Femur (tissue), 1 donor: Measurements from ENCODE around the gene SVOP.
A peak's percentile ranks its signal among the peaks of the same experiment; 100 is the strongest.
"Not testable (repeated sequence)": the region's sequence is repeated elsewhere in the genome, so short reads cannot be mapped to it uniquely, and the experiment has no call there.

Experiments used
- DNase-seq: peaks from one replicate; pipeline ENCODE4 v3.0.0-alpha.2; 2017

Gene SVOP

GRCh38 chr12:109020796-109021380 lies at the start of gene SVOP:
Gene SVOP (minus strand): TSS chr12:109021068. CDS start chr12:109020868, 200 bp downstream.
- peak; percentile 91 for DNase-seq

- no peak for DNase-seq
Measured at GRCh38 chr12:109069307-109070271, 48.7 kb upstream of the SVOP start.

- no peak for DNase-seq
Measured at GRCh38 chr12:109065853-109066193, 45.0 kb upstream of the SVOP start.

- DNase-seq, result no peak
Measured at GRCh38 chr12:109065154-109065852, 44.4 kb upstream of the SVOP start.

- no peak for DNase-seq
Measured at GRCh38 chr12:109064143-109064542, 43.3 kb upstream of the SVOP start.

GRCh38 chr12:109058773-109059172 lies 37.9 kb upstream of the SVOP start:
- DNase-seq, result no peak

- DNase-seq, result no peak
Measured at GRCh38 chr12:109057376-109057775, 36.5 kb upstream of the SVOP start.

GRCh38 chr12:109056891-109057290 lies 36.0 kb upstream of the SVOP start:
- DNase-seq, result no peak

GRCh38 chr12:109054520-109054919 lies 33.7 kb upstream of the SVOP start:
- DNase-seq, result no peak

GRCh38 chr12:109054124-109054513 lies 33.3 kb upstream of the SVOP start:
- not testable (repeated sequence) for DNase-seq

GRCh38 chr12:109053382-109054123 lies 32.7 kb upstream of the SVOP start:
- no peak for DNase-seq

GRCh38 chr12:109052414-109053323 lies 31.8 kb upstream of the SVOP start, which contains the start of gene USP30:
Gene USP30 (plus strand): TSS chr12:109052576. CDS start chr12:109052679, 103 bp downstream.
- peak; percentile 90 for DNase-seq

GRCh38 chr12:109052097-109052413 lies 31.2 kb upstream of the SVOP start:
- no peak for DNase-seq

GRCh38 chr12:109049794-109050193 lies 28.9 kb upstream of the SVOP start:
- DNase-seq, result not testable (repeated sequence)

- DNase-seq, result not testable (repeated sequence)
Measured at GRCh38 chr12:109048706-109049105, 27.8 kb upstream of the SVOP start.

- no peak for DNase-seq
Measured at GRCh38 chr12:109047081-109047805, 26.4 kb upstream of the SVOP start.

GRCh38 chr12:109044241-109044640 lies 23.4 kb upstream of the SVOP start:
- DNase-seq, result no peak

GRCh38 chr12:109036975-109037374 lies 16.1 kb upstream of the SVOP start:
- DNase-seq, result no peak

GRCh38 chr12:109033239-109034196 lies 12.7 kb upstream of the SVOP start:
- no peak for DNase-seq

- no peak for DNase-seq
Measured at GRCh38 chr12:109029411-109029810, 8.5 kb upstream of the SVOP start.
